GM03348 (cell line): ENCODE measurements around the gene NVL.

Experiments used
- DNase-seq: peaks from one replicate; pipeline ENCODE4 v3.0.0; 2012; ENCODE audit warnings: low spot score

Gene NVL

DNA sequence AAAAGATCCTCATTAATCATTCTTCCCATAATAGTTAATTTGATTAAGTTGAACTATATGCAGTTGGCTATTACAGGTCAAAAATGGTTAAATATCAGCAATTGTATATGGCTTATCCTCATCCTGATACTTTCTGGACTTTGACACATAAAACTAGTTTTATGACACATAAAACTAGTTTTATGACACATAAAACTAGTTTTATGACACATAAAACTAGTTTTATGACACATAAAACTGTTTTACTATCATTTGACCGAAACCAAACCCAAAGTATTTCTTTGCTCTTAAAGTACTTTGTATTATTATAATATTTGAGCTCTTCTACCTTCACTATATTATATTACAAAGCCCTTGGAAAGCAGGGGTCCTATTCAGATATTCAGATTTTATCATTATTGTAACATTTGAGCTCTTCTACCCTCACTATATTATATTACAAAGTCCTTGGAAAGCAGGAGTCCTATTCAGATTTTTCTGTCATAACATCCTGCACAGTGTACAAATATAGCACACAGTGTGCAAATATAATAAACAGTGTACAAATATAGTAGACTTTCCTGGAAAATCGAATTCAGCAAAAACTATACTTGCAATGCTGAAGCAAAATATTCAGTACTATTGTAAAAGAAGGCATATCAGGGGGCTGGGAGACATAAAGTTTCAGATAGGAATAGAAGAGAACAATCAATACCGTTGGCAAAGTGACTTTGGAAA, 53.0 kb downstream of the NVL start:
- DNase-seq: no peak

- no peak for DNase-seq
These were observed 54.9 kb downstream of the NVL start for GRCh38 chr1:224274970-224275626.

GRCh38 chr1:224273641-224274040, 56.3 kb downstream of the NVL start:
- DNase-seq: no peak

DNA sequence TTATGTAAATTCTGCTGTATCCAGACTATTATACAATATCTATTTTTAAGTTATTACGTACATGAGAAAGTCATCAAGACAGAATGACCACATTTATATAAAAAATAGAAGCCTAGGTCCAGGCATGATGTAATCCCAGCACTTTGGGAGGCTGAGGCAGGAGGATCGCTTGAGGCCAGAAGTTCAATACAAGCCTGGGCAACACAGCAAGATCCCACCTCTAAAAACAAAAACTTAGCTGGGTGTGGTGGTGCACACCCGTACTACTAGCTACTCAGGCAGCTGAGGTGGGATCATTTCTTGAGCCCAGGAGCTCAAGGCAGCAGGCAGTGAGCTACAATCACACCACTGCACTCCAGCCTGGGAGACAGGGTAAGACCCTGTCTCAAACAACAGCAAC, 58.9 kb downstream of the NVL start:
- DNase-seq: no peak

DNA sequence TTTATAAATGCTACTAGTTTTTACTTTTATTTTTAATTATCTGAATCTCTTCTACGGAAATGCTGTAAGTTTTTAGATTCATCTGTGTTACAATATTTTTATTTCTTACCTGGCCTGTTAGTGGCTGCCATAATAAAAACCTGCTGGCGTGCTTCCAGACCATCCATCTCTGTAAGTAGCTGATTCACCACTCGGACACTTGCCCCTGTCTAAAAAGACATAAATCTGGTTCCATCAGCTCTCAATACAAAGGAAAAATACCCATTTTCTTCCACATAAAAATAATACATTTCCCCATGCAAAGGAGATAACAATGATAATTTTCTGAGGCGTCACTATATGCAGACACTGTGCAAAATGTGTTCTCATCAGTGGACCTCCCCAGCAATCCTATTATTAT, 62.0 kb downstream of the NVL start:
- no peak for DNase-seq

- no peak for DNase-seq
These were observed 62.8 kb downstream of the NVL start for GRCh38 chr1:224266915-224267856.

DNA sequence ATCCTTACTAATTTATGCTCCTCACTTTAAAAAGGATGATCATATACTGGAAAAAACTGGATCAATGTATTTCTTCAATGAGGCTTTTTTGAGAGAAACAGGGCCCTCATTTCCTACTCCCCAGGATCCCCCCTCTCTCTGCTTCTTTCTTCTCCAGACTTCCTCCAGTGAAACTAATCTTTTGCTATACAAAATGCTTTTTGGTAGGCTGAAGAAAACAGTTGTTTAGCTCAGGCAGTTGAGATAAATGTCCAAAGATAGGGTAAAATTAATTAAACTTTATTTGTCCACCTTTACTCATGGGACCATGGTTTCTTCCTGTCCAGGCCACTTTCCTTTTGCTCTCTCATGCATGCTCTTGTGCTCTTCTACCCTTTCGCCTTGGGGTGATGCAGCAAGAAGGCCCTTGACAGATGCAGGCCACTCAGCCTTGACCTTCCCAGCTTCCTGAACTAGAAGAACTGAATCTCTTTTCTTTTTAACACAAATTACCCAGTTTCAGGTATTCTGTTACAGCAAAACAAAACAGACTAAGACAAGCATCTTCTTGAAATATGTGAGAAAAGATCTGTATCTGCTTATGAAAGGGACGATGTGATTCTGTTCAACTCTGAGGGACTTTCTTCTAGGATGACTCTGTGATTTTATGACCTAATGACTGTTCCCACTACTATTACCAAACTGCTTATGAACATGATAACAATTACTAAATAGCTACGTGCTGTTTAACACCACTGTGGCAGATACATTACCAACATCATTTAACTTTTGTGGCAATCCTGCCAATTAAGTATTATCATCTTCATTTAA, 63.7 kb downstream of the NVL start:
- no peak for DNase-seq

DNA sequence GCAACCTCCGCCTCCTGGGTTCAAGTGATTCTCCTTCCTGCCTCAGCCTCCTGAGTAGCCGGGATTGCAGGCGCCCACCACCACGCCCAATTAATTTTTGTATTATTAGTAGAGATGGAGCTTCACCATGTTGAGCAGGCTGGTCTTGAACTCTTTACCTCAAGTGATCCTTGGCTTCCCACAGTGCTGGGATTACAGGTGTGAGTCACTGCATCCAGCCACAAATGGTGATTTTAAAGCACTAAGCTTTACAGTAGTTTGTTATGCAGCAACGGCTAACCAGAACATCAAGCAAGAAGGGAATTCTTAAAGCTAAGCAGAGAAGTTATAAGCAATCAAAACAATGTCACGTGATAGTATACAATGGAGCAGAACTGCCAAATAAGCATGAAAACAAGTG, 65.7 kb downstream of the NVL start:
- no peak for DNase-seq

GRCh38 chr1:224262373-224263054, 67.5 kb downstream of the NVL start:
- no peak for DNase-seq

GRCh38 chr1:224259986-224260385, 70.0 kb downstream of the NVL start:
- no peak for DNase-seq

- no peak for DNase-seq
These were observed 71.6 kb downstream of the NVL start for GRCh38 chr1:224258351-224258750.

GRCh38 chr1:224256640-224257039, 73.3 kb downstream of the NVL start:
- no peak for DNase-seq

GRCh38 chr1:224253721-224254120, 76.3 kb downstream of the NVL start:
- DNase-seq: no peak

- no peak for DNase-seq
These were observed 77.5 kb downstream of the NVL start for GRCh38 chr1:224252479-224252878.

DNA sequence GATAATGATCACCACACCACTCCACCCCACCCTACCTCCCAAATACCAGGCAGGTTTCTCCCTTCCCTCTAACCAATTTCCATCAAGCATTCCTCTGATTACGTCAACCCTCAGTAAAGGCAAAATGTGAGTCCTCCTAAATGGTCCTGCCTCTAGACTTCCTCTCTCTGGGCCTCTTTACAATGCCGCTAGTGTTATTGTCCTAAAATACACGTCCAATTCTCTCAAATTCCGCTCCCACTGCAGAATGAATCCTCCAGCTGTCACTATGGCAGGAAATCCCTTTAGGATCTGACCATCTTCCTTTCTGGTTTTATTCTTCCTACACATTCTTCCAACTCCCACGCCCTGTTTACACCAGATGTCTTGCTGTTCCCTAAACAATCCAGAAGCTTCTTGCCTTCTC, 78.2 kb downstream of the NVL start:
- DNase-seq: no peak

DNA sequence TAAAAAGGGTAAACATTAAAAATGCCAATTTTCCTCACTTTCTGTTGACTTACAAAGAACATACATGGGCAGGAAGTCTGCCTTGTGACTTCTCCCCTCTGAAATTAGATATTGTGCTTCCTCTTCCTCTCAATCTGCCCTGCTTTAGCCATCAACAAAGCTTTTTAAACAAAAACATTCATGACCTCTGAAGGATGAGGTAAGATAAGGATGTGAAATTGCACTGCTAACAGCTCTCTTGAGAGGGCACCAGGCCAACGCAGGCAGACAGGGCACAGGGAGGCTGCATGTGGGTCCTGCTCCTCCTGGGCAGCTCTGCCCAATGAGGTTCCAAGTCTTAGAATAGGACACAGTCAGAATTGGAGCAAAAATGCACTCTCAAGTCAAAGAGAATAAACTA, 84.8 kb downstream of the NVL start:
- no peak for DNase-seq

GRCh38 chr1:224238756-224239155, 91.2 kb downstream of the NVL start:
- DNase-seq: no peak

GRCh38 chr1:224238212-224238611, 91.8 kb downstream of the NVL start:
- DNase-seq: no peak

DNA sequence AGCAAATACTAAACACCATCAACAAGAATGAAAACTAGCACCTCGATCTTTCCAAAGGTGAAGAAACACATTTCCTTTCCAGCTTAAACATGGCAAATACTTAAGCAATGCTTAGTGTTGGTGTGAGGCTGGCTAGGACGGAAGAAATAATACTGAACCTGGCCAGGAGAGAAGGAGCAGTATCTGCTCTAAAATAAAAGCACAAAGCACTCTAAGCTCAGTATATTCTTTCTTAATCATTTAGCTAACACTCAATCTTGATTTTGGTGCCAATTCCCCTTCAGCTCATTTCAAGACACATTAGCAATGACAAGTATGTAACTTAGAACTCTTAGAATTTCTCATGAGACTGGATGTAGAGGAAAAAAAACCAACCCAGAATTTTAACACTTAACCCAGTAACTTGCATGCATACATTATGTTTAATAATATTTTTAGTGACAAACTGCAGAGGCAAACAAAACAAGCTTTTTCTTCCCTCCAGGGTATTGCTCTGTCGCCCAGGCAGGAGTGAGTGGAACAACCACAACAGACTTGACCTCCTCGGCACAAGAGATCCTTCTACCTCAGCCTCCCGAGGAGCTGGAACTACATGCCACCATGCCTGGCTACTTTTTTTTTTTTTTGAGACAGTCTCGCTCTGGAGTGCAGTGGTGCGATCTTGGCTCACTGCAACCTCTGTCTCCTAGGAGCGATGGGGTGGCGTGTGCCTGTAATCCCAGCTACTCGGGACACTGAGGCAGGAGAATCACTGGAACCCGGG, 92.7 kb downstream of the NVL start:
- no peak for DNase-seq

GRCh38 chr1:224235813-224236493, 94.0 kb downstream of the NVL start:
- no peak for DNase-seq
